OCI-LY7 (cell line): Measurements from ENCODE around the gene MCM3. TPM values are rescaled to one million over a fixed set of nuclear protein-coding genes. Genes with fewer than 3 reads are reported as not detected.

Experiments
- BruUV-seq: library from RNA; stranded (reverse); fragments of 400-500 nt; replicated peaks from 2 replicates; lab custom pipeline; 2021; lab: Mats Ljungman, UMichigan
- CTCF ChIA-PET: fragments of 300-600 bp; sonication (Branson Sonifier 250); formaldehyde crosslinking; loops from one replicate; lab custom pipeline; 2022; ENCODE audit warnings: antibody characterized with exemption; ENCODE audit not compliant: unreplicated experiment; lab: Charles Lee
- POLR2A ChIA-PET: fragments of 300-600 bp; sonication (Branson Sonifier 250); formaldehyde crosslinking; loops from one replicate; lab custom pipeline; 2022; ENCODE audit warnings: antibody characterized with exemption; lab: Charles Lee
- DNase-seq: peaks from one replicate; pipeline ENCODE4 v3.0.0-alpha.2; 2015; ENCODE audit warnings: low spot score
- H2AFZ ChIP-seq: fragments of 200-600 bp; sonication (generic), shearing (Covaris generic); 2 replicates; pipeline ENCODE4 v1.6.1; 2014; ENCODE audit warnings: mild to moderate bottlenecking, antibody characterized with exemption, low read length, moderate library complexity
- H3K27ac ChIP-seq: fragments of 200-600 bp; sonication (generic); 2 replicates; pipeline ENCODE4 v1.5.1; 2014; ENCODE audit warnings: mixed run types, low read depth, mild to moderate bottlenecking, moderate library complexity, low read length, inconsistent platforms; ENCODE audit not compliant: poor library complexity, severe bottlenecking
- H3K36me3 ChIP-seq: fragments of 200-600 bp; sonication (generic); 2 replicates; pipeline ENCODE4 v1.6.1; 2014; ENCODE audit warnings: mild to moderate bottlenecking, antibody characterized with exemption, low read length, moderate library complexity, mixed read lengths; ENCODE audit not compliant: insufficient read depth
- H3K4me1 ChIP-seq: fragments of 200-600 bp; sonication (generic); 2 replicates; pipeline ENCODE4 v1.5.1; 2014; ENCODE audit warnings: mild to moderate bottlenecking, low read length; ENCODE audit not compliant: insufficient read depth, poor library complexity, severe bottlenecking
- H3K4me2 ChIP-seq: fragments of 200-600 bp; sonication (generic); 2 replicates; pipeline ENCODE4 v1.6.1; 2014; ENCODE audit warnings: mild to moderate bottlenecking, low read length
- H3K4me3 ChIP-seq: fragments of 200-600 bp; sonication (generic); 2 replicates; pipeline ENCODE4 v1.5.1; 2014; ENCODE audit warnings: mild to moderate bottlenecking, low read depth, low read length; ENCODE audit not compliant: poor library complexity, severe bottlenecking
- H3K79me2 ChIP-seq: fragments of 200-600 bp; sonication (generic); 2 replicates; pipeline ENCODE4 v1.6.1; 2016; ENCODE audit warnings: low read depth, mild to moderate bottlenecking, low read length, moderate library complexity, mixed read lengths; ENCODE audit not compliant: insufficient read depth
- H3K9me2 ChIP-seq: fragments of 200-600 bp; sonication (generic); 2 replicates; pipeline ENCODE4 v1.6.1; 2016; ENCODE audit warnings: mild to moderate bottlenecking, low read length, mixed read lengths; ENCODE audit not compliant: insufficient read depth
- H3K9me3 ChIP-seq: fragments of 200-600 bp; sonication (generic); 2 replicates; pipeline ENCODE4 v1.6.1; 2014; ENCODE audit warnings: mild to moderate bottlenecking, mixed run types, low read length, mixed read lengths
- H4K20me1 ChIP-seq: fragments of 200-600 bp; sonication (generic); 2 replicates; pipeline ENCODE4 v1.6.1; 2014; ENCODE audit warnings: mild to moderate bottlenecking, antibody characterized with exemption, low read length, moderate library complexity, mixed read lengths; ENCODE audit not compliant: insufficient read depth
- EZH2phosphoT487 ChIP-seq: fragments of 200-600 bp; sonication (generic); IDR thresholded peaks from 2 replicates; pipeline ENCODE4 v1.6.1; 2018; ENCODE audit warnings: low read depth, borderline replicate concordance, mild to moderate bottlenecking, mixed run types, antibody characterized with exemption, low read length, moderate library complexity, mixed read lengths
- intact Hi-C: fragments of 100-400 bp; cut with micrococcal nuclease; formaldehyde crosslinking; loops from one replicate; pipeline ENCODE4 v1.10.0; 2022; ENCODE audit not compliant: unreplicated experiment
- total RNA-seq, 2 experiments: library from RNA; depleted of rRNA in 1 of 2; stranded (reverse); fragments of >200 nt in 1 of 2; shearing (Covaris generic) in 1 of 2; gene quantifications; 2 replicates each; pipeline ENCODE4 v1.2.3, GENCODE V29; 2014 to 2022
- TF ChIP-seq, protein P1 (sequence below): fragments of 200-600 bp; sonication (generic); conservative IDR thresholded peaks from 2 replicates; pipeline ENCODE4 v1.5.1; 2014; ENCODE audit warnings: mild to moderate bottlenecking, antibody characterized with exemption, low read length, moderate library complexity, mixed read lengths

Gene MCM3
- total RNA-seq, 2 experiments from 2014 or later, result 272 to 295 TPM

GRCh38 chr6:52325695-52326471 is 41.3 kb upstream of the MCM3 start:
- no TSS peak for BruUV-seq
- intact Hi-C loops, result no loop called here
- CTCF ChIA-PET, result no interaction called here

GRCh38 chr6:52324189-52324588 is 39.6 kb upstream of the MCM3 start:
- no peak for DNase-seq
- Histone ChIP-seq H3K4me1 (peaks cover 52% of the 10 kb centered on the region), H2AFZ (no peak overlapping the region), H3K9me2 (no peaks in the 10 kb centered on the region), H3K79me2 (no peaks in the 10 kb centered on the region), H3K9me3 (no peaks in the 10 kb centered on the region), H3K27ac (no peak overlapping the region), H3K4me3 (no peak overlapping the region), H3K36me3 (no peaks in the 10 kb centered on the region), H3K4me2 (no peak overlapping the region), H4K20me1 (no peaks in the 10 kb centered on the region)
- no TSS peak for BruUV-seq
- POLR2A ChIA-PET, result interaction anchor here (1.0 kb wide), 1 partner anchor 16 kb away, joined by 3 read pairs; no protein-coding TSS in a partner anchor
- CTCF ChIA-PET, result no interaction called here
- intact Hi-C loops, result no loop called here
- no peak for TF ChIP-seq EZH2phosphoT487
- TF ChIP-seq, protein P1, sequence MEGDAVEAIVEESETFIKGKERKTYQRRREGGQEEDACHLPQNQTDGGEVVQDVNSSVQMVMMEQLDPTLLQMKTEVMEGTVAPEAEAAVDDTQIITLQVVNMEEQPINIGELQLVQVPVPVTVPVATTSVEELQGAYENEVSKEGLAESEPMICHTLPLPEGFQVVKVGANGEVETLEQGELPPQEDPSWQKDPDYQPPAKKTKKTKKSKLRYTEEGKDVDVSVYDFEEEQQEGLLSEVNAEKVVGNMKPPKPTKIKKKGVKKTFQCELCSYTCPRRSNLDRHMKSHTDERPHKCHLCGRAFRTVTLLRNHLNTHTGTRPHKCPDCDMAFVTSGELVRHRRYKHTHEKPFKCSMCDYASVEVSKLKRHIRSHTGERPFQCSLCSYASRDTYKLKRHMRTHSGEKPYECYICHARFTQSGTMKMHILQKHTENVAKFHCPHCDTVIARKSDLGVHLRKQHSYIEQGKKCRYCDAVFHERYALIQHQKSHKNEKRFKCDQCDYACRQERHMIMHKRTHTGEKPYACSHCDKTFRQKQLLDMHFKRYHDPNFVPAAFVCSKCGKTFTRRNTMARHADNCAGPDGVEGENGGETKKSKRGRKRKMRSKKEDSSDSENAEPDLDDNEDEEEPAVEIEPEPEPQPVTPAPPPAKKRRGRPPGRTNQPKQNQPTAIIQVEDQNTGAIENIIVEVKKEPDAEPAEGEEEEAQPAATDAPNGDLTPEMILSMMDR, result no peak

More at GRCh38 chr6:52325695-52326471, 41.3 kb upstream of the MCM3 start:
- POLR2A ChIA-PET, result interaction anchor here (0.6 to 1.1 kb wide), 3 partner anchors 27 to 40 kb away, joined by 3 read pairs; no protein-coding TSS in a partner anchor
- no peaks in the 10 kb centered on the region for H4K20me1 ChIP-seq
- H3K4me2 ChIP-seq, result peak overlapping the region; percentile 39; the same call in 1 of the 2 replicates
- H3K4me3 ChIP-seq, result no peak overlapping the region
- H2AFZ ChIP-seq, result peak overlapping the region; percentile 23; the same call in 1 of the 2 replicates
- H3K36me3 ChIP-seq, result no peaks in the 10 kb centered on the region
- no peak overlapping the region for H3K27ac ChIP-seq
- peaks cover 67% of the 10 kb centered on the region for H3K4me1 ChIP-seq
- DNase-seq, result no peak
- no peak for TF ChIP-seq EZH2phosphoT487
- TF ChIP-seq, protein P1, result no peak
- H3K79me2 ChIP-seq, result no peaks in the 10 kb centered on the region
- H3K9me3 ChIP-seq, result no peaks in the 10 kb centered on the region
- no peaks in the 10 kb centered on the region for H3K9me2 ChIP-seq
